Esophagus muscularis mucosa (tissue), 4 donors: ENCODE data around the gene WWOX. TPM values are rescaled to one million over a fixed set of nuclear protein-coding genes. Genes with fewer than 3 reads are reported as not detected.

Experiments used
- DNase-seq: peaks from one replicate; pipeline ENCODE4 v3.0.0-alpha.2; 2017; ENCODE audit errors: extremely low spot score
- H3K27ac ChIP-seq, 4 donors: fragments of 200-600 bp; sonication (generic); replicated peaks in 1 of 4; 1 replicate in 3 of 4; 2 replicates in 1 of 4; pipeline ENCODE4 v1.5.1; 2016 to 2019; ENCODE audit warnings: mild to moderate bottlenecking in 1 of 4
- H3K27me3 ChIP-seq, 4 donors: fragments of 200-600 bp; sonication (generic); one replicate each; pipeline versions ENCODE4 v1.5.1 to v1.6.0; 2016 to 2019
- H3K36me3 ChIP-seq, 4 donors: fragments of 200-600 bp; sonication (generic); one replicate each; pipeline ENCODE4 v1.5.1; 2016 to 2019
- H3K4me1 ChIP-seq, 4 donors: fragments of 200-600 bp; sonication (generic); one replicate each; pipeline ENCODE4 v1.5.1; 2016 to 2019
- H3K4me3 ChIP-seq, 4 donors: fragments of 200-600 bp; sonication (generic); 1 replicate in 2 of 4; 2 replicates in 2 of 4; pipeline ENCODE4 v1.5.1; 2016 to 2019; ENCODE audit warnings: mild to moderate bottlenecking in 4 of 4, moderate library complexity in 1 of 4
- H3K9me3 ChIP-seq, 4 donors: fragments of 200-600 bp; sonication (generic); 1 replicate in 3 of 4; 2 replicates in 1 of 4; pipeline ENCODE4 v1.5.1; 2016 to 2019
- CTCF ChIP-seq, 3 experiments: fragments of 200-600 bp in 2 of 3; fragments of 450-650 bp in 1 of 3; sonication (generic) in 2 of 3; IDR thresholded peaks; one replicate each; pipeline ENCODE4 v1.5.1; 2017 to 2019; ENCODE audit warnings: antibody characterized with exemption in 3 of 3, mild to moderate bottlenecking in 2 of 3, moderate library complexity in 1 of 3
- EP300 ChIP-seq: sonication (generic); formaldehyde crosslinking; IDR thresholded peaks from one replicate; pipeline ENCODE4 v1.6.1; 2017; ENCODE audit warnings: antibody characterized with exemption
- POLR2A ChIP-seq: fragments of 450-650 bp; IDR thresholded peaks from one replicate; pipeline ENCODE4 v1.6.1; 2017; ENCODE audit warnings: antibody characterized with exemption, moderate library complexity, mild to moderate bottlenecking, low read depth
- POLR2AphosphoS5 ChIP-seq, 2 donors: sonication (generic); formaldehyde crosslinking; IDR thresholded peaks; one replicate each; pipeline ENCODE4 v1.6.1; 2017; ENCODE audit warnings: antibody characterized with exemption in 2 of 2
- WGBS: methylation state at CpG from one replicate; pipeline ENCODE4 v1.1.5; 2018; 5-methylcytosine and 5-hydroxymethylcytosine counted together
- intact Hi-C: fragments of 100-400 bp; cut with DNase I; formaldehyde crosslinking; loops from one replicate; pipeline ENCODE4 v1.15.1; 2023
- total RNA-seq, 4 donors: library from RNA; depleted of rRNA; stranded (reverse); fragments of >200 nt; gene quantifications; one replicate each; pipeline versions ENCODE4 v1.1.0 to v1.2.1, GENCODE V29; 2016

Gene WWOX
- total RNA-seq, 4 donors from 2014 or later: 14.4 to 27.8 (median 15.4) TPM

- intact Hi-C loops: no loop called here
- DNase-seq: no peak
- Histone ChIP-seq H3K4me1 (no peaks in the 10 kb centered on the region), H3K27me3 (no peaks in the 10 kb centered on the region), H3K4me3 (no peak overlapping the region), H3K27ac (no peak overlapping the region), H3K36me3 (no peaks in the 10 kb centered on the region), H3K9me3 (no peaks in the 10 kb centered on the region)
- 89% methylated on average over 4 of the region's 4 CpGs for WGBS
- TF ChIP-seq CTCF (IDR thresholded peaks at IDR 0.05) (no peak), POLR2AphosphoS5 (IDR thresholded peaks at IDR 0.05) (no peak), POLR2A (no peak), EP300 (no peak)
Observed at GRCh38 chr16:78852081-78852635, 752.7 kb downstream of the WWOX start.

- H3K9me3 ChIP-seq: no peaks in the 10 kb centered on the region
- no peaks in the 10 kb centered on the region for H3K27me3 ChIP-seq
- no peak overlapping the region for H3K4me3 ChIP-seq
- intact Hi-C loops: no loop called here
- peaks cover 0 to 7% (median 3%) of the 10 kb centered on the region in 4 donors for H3K4me1 ChIP-seq
- no peaks in the 10 kb centered on the region for H3K36me3 ChIP-seq
- H3K27ac ChIP-seq: no peak overlapping the region
- TF ChIP-seq EP300 (no peak), POLR2A (no peak), CTCF (IDR thresholded peaks at IDR 0.05) (no peak), POLR2AphosphoS5 (IDR thresholded peaks at IDR 0.05) (no peak)
- DNase-seq: no peak
- 88% methylated on average over 2 of the region's 2 CpGs for WGBS
Observed at GRCh38 chr16:78862022-78862421, 762.6 kb downstream of the WWOX start.

GRCh38 chr16:78866521-78866920 lies 767.1 kb downstream of the WWOX start:
- DNase-seq: no peak
- Histone ChIP-seq H3K27ac (no peak overlapping the region), H3K36me3 (no peaks in the 10 kb centered on the region), H3K4me3 (no peak overlapping the region), H3K27me3 (no peaks in the 10 kb centered on the region), H3K9me3 (no peaks in the 10 kb centered on the region), H3K4me1 (peaks cover 0 to 8% (median 3%) of the 10 kb centered on the region in 4 donors)
- intact Hi-C loops: no loop called here
- TF ChIP-seq POLR2A (no peak), EP300 (no peak), CTCF (IDR thresholded peaks at IDR 0.05) (no peak), POLR2AphosphoS5 (IDR thresholded peaks at IDR 0.05) (no peak)
- 65% methylated on average over 6 of the region's 6 CpGs for WGBS

- H3K27me3 ChIP-seq: no peaks in the 10 kb centered on the region
- WGBS: 83% methylated on average over 7 of the region's 7 CpGs
- no peak overlapping the region for H3K27ac ChIP-seq
- H3K4me3 ChIP-seq: no peak overlapping the region
- TF ChIP-seq EP300 (no peak), POLR2A (no peak), POLR2AphosphoS5 (IDR thresholded peaks at IDR 0.05) (no peak), CTCF (IDR thresholded peaks at IDR 0.05) (no peak)
- peaks cover 0 to 8% (median 3%) of the 10 kb centered on the region in 4 donors for H3K4me1 ChIP-seq
- intact Hi-C loops: no loop called here
- no peaks in the 10 kb centered on the region for H3K36me3 ChIP-seq
- no peak for DNase-seq
- no peaks in the 10 kb centered on the region for H3K9me3 ChIP-seq
Observed at GRCh38 chr16:78869492-78869891, 770.0 kb downstream of the WWOX start.

GRCh38 chr16:78871241-78871640 lies 771.8 kb downstream of the WWOX start:
- no peak overlapping the region for H3K4me3 ChIP-seq
- H3K27me3 ChIP-seq: no peaks in the 10 kb centered on the region
- WGBS: 89% methylated on average over 4 of the region's 4 CpGs
- H3K9me3 ChIP-seq: no peaks in the 10 kb centered on the region
- intact Hi-C loops: no loop called here
- H3K36me3 ChIP-seq: no peaks in the 10 kb centered on the region
- peaks cover 0 to 8% (median 3%) of the 10 kb centered on the region in 4 donors for H3K4me1 ChIP-seq
- TF ChIP-seq POLR2A (no peak), EP300 (no peak), CTCF (IDR thresholded peaks at IDR 0.05) (no peak), POLR2AphosphoS5 (IDR thresholded peaks at IDR 0.05) (no peak)
- H3K27ac ChIP-seq: no peak overlapping the region
- DNase-seq: no peak
